HG03196 (cell line): Measurements from ENCODE around the gene NCMAP.

ENCODE experiments used
- ATAC-seq: cut with Tn5 transposase; IDR thresholded peaks from one replicate; pipeline ENCODE4 v1.9.1; 2021; ENCODE audit not compliant: unreplicated experiment

The NCMAP gene

GRCh38 chr1:24567792-24568388 is 12.0 kb downstream of the NCMAP start:
- ATAC-seq = no peak

- ATAC-seq = no peak
These were observed 12.6 kb downstream of the NCMAP start for GRCh38 chr1:24568475-24568874.

DNA sequence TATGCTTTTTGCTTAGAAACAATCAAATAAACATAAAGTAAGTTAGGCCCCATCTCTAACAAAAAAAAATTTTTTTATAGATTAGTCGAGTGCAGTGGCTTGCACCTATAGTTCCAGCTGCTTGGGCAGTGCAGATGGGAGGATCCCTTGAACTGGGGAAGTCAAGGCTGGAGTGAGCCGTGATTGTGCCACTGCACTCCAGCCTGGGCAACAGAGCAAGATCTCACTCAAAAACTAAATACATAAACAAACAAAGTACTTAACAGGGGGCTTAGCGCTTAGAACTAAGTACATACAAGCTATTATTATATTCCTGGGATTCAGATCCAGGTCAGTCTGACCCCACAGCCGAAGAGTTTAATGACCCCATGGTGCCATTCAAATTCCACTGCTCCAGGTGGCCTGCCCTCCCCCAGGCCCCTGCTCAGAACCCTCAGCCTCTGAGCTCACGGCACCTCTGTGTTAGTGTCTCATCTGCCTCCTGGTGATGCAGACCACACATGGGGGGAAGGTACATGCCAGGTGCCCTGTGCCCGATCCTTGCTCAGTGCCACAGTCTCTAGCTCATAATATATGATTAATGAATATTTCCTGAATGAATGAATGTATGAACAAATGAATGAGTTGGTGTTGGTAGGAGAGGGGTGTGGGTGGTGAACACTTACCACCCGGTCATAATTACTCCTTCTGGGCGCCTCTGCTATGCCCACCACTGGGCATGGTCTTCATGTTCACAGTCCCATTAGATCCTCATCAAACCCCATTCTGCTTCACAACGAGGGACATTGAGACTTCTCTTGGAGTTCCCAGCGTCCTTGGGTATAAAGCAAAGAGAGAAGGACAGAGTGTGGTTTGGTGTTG is 14.6 kb downstream of the NCMAP start:
- ATAC-seq = no peak

DNA sequence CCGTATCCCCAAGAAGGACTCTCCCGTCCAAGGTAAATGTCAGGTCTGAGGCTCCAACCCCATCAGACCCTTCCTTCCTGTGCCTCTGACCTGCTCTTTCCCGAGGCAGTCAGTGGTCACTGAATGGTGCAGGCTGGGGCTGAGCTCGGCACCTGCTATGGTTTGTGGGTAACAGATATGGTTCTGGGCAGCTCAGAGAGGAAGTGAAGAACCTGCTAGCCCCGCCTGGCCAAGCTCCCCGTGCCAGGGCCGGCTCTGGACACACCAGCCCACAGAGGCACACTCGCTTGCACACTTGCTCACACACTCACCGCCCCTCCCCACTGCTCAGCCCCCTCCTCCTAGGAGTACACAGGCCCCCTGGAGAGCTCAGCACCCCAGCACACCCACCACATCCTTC is 16.4 kb downstream of the NCMAP start:
- ATAC-seq = no peak

GRCh38 chr1:24575905-24576587 is 20.2 kb downstream of the NCMAP start:
- no peak for ATAC-seq

- ATAC-seq = no peak
These were observed 23.0 kb downstream of the NCMAP start for GRCh38 chr1:24578846-24579245.

DNA sequence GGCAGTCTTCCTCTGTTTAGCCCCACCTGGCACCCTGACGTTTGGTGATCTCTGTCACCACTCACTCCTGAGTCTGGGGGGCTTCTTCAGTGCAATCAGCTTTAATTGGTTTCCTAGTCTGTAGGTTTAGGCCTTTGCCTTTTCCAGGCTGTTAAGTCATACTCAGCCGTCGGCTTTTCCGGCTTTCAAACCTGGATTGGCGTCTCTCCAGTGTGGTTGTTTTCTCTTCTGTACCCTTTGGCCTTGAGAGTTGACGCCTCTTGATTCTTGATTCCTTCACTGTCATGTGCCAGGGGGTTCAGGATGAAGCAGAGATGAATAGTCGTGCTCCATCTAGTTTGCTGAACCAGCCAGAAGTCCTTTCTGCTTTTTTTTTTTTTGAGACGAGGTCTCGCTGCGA is 24.9 kb downstream of the NCMAP start:
- ATAC-seq = no peak

- no peak for ATAC-seq
These were observed 28.3 kb downstream of the NCMAP start for GRCh38 chr1:24584171-24584647.

- ATAC-seq = no peak
These were observed 30.2 kb downstream of the NCMAP start for GRCh38 chr1:24586119-24586518.

- no peak for ATAC-seq
These were observed 31.3 kb downstream of the NCMAP start for GRCh38 chr1:24586970-24587820.

DNA sequence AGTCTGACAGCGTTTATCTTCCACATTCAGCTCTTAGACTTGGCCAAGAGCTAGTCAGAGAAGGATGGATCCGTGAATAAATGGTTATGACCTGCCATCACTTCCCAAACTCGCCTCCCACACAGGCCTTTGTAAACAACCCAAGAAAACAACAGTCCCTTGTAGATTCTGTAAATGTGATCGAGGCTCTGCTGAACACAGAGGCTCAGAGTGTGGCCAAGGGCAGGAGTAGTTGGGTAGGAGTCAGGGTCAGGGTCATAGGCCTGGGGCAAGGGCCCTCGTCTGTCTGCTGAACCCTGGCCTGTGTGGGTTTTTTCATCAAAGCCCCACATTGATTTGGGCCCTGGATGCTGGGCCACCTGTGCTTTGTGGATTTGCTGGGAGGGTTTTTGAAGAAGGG is 32.7 kb downstream of the NCMAP start:
- no peak for ATAC-seq

- ATAC-seq = no peak
These were observed 33.3 kb downstream of the NCMAP start for GRCh38 chr1:24589200-24589599.

- ATAC-seq = no peak
These were observed 35.9 kb downstream of the NCMAP start for GRCh38 chr1:24591781-24592180.

- ATAC-seq = no peak
These were observed 38.4 kb downstream of the NCMAP start for GRCh38 chr1:24594328-24594598.

DNA sequence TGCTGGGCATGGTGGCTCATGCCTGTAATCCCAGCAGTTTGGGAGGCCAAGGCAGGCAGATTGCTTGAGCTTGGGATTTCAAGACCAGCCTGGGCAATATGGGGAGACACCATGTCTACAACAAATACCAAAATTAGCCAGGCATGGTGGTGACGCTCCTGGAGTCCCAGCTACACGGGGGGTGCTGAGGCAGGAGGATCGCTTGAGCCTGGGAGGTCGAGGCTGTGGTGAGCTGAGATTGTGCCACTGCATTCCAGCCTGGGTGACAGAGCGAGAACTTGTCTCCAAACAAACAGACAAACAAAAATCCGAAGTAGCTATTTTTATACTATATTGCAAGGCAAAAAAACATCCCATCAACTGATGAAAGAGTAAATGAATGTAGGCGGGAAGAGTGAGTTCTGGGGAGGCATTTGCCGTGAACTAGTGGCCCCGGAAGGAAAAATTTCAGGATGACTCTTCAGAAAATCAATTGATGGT is 40.6 kb downstream of the NCMAP start:
- no peak for ATAC-seq

GRCh38 chr1:24599265-24599664 is 43.4 kb downstream of the NCMAP start:
- ATAC-seq = no peak

DNA sequence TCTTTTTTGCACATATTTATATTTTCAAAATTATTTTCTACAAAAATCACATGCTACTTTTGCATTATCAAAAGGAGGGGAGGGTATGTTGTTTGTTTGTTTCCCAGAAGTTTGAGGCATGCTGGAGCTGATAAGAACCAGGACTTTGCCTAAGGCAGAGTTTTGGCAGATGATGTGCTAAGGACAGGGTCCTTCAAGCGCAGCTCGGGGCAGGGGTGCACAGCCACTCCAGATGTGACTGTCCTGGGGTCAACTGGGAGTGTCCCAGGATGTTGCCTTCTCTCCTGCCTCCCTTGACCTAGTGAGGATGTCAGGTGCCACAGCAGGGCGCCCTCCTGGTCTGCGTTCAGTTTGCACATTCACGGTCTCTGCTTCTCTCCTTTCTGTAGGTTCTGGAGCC is 44.7 kb downstream of the NCMAP start:
- no peak for ATAC-seq

- ATAC-seq = no peak
These were observed 49.8 kb downstream of the NCMAP start for GRCh38 chr1:24605534-24606295.

- no peak for ATAC-seq
These were observed 50.4 kb downstream of the NCMAP start for GRCh38 chr1:24606296-24606605.

GRCh38 chr1:24606621-24607020 is 50.7 kb downstream of the NCMAP start:
- no peak for ATAC-seq
